GM19023 (cell line): ENCODE data around the gene WFDC9.
"Not testable (repeated sequence)": the region's sequence is repeated elsewhere in the genome, so short reads cannot be mapped to it uniquely, and the experiment has no call there.

Experiments used
- ATAC-seq: cut with Tn5 transposase; IDR thresholded peaks from one replicate; pipeline ENCODE4 v1.9.1; 2021; ENCODE audit warnings: mild to moderate bottlenecking, moderate library complexity; ENCODE audit not compliant: unreplicated experiment

WFDC9 gene

GRCh38 chr20:45593498-45593897, 37.6 kb downstream of the WFDC9 start:
- ATAC-seq: no peak

DNA sequence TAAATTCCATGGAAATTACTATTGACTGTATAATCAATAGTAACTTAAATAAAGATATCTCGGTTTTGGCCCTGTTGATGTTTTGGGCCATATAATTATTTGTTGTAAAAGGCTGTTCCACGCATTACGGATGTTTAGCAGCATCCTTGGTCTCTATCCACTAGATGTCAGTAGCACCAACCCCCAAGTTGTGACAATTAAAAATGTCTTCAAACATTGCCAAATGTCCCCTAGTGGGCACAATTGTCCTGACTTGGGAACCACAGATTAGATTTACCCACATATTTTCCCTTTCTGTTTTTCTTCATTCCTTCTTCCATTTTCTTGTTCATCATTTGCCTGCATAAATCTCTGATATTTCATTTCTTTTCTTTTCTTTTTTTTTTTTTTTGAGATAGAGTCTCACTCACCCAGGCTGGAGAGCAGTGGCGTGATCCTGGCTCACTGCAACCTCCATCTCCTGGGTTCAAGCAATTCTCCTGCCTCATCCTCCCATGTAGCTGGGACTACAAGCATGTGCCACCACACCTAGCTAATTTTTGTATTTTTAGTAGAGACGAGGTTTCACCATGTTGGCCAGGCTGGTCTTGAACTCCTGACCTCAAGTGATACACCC, 38.4 kb downstream of the WFDC9 start:
- no peak for ATAC-seq

DNA sequence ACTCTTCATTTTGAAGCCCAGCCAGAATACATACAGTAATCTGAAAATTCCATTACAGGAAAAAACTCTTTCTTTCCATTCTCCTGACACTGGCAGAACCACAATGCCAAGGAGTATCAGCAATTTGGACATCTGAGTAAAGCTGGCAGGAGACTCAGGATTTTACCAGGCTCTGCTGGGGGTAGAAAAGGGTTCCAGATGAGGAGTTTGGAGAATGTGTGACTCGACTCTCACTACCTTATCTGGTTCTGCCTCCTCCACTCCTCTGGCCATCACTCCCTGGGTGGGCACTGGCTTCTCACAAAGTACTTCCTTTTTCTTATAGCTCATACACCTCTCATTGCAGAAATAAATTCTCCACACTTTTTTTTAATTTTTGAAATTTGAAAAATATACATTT, 41.4 kb downstream of the WFDC9 start:
- no peak for ATAC-seq

DNA sequence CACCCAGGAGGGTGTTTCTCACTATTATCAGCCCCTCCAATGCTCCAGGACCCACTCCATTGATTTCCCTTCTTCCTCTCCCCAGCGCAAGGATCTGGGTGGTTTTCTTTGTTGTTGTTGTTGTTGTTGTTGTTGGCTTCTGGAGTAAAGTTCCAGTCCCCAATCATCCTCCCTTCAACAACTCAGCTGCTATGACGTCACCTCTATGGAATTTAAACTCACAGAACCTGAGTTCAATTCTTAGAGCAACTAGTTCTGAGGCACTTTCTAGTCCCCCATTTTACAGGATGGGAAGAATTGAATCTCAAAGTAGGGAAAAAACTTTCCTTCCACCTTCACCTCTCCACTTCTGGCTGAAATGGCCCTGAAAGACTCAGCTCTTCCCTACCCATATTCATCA, 42.3 kb downstream of the WFDC9 start:
- ATAC-seq: no peak

DNA sequence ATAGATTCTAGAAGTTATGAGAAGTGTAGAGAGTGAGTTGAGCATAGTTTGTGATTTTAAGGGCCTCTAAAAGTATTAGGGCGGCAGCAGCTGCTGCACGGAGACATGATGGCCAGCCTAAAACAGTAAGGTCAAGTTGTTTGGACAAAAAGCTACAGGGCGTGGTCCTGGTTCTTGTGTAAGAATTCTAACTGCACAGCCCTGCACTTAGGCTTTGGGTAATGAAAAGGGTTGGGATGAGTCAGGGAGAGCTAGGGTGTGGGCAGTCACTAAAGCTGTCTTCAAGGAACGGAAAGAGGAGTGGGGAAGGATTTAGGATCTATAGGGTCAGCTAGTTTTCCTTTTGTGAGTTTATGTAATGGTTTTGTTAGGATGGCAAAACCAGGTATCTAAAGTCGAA, 45.1 kb downstream of the WFDC9 start:
- not testable (repeated sequence) for ATAC-seq

DNA sequence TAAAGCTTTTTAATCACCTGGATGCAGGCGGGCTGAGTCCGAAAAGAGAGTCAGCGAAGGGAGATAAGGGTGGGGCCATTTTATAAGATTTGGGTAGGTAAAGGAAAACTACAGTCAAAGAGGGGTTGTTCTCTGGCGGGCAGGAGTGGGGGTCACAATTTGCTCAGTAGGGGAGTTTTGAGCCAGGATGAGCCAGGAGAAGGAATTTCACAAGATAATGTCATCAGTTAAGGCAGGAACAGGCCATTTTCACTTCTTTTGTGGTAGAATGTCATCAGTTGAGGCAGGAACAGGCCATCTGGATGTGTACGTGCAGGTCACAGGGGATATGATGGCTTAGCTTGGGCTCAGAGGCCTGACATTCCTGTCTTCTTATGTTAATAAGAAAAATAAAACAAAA, 46.8 kb downstream of the WFDC9 start:
- ATAC-seq: not testable (repeated sequence)

- no peak for ATAC-seq
Measured at GRCh38 chr20:45583502-45583901, 47.6 kb downstream of the WFDC9 start.

- ATAC-seq: no peak
Measured at GRCh38 chr20:45581702-45582101, 49.4 kb downstream of the WFDC9 start.

DNA sequence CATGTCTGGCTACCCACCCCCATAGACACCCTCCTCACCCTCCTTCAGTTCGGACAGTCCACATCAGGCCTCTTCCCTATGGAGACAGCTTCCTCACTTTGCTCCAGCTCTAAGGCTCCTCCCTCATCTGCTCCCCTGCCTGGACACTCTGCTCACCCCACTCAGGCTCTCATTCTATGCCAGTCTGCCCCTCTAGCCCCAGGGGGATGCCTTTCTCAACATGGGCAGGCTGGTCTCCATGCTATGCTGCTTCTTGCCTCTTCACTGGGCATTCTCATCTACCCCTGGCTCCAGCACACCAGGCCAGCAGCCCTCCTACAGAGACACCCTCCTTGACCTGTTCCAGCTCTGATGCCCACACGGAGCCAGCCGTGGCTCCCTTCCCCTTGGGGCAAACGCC, 51.9 kb downstream of the WFDC9 start, which contains the start of gene WFDC8:
TSS of gene WFDC8 (minus strand) at position 101 of the 400 bp plus-strand sequence. CDS start at position 64, 37 bp downstream.
- ATAC-seq: no peak

- no peak for ATAC-seq
Measured at GRCh38 chr20:45578231-45578630, 52.9 kb downstream of the WFDC9 start.

GRCh38 chr20:45576995-45577394, 54.1 kb downstream of the WFDC9 start:
- no peak for ATAC-seq

DNA sequence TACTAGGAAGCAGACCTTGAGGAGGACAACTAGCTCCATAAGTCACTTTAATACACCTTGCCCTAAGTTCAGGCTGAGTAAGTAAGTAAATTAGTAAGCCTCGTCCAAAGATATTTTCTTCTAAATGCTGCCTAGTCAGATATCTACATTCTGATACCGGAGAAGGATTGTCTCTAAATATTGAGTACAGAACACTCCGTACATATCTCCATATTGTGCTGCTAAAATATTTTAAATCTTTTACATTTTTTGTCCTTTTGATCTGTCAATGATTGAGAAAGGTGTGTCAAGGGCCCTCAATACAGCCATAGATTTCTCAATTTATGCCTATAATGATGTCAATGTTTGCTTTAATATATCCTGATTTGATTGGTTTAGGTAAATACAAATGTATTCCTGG, 55.2 kb downstream of the WFDC9 start:
- ATAC-seq: no peak

GRCh38 chr20:45569650-45570049, 61.4 kb downstream of the WFDC9 start:
- ATAC-seq: not testable (repeated sequence)

DNA sequence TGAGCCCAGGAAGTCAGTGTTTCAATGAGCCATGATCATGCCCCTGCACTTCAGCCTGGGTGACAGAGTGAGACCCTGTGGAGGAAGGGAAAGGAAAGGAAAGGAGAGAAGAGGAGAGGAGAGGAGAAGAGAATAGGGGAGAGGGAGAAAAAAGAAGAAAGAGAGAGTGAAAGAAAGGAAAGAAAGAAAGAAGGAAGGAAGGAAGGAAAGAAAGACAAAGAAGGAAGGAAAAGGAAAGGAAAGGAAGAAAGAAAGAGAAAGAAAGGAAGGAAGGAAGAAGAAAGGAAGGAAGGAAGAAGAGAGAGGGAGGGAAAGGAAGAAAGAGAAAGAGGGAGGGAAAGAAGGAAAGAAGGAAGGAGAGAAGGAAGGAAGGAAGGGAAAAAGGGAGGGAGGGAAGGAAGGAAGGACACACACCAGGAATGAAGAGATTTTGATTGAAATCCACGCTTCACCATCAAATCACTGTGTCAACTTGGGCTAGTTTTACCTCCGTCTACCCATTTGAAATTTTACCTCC, 66.3 kb downstream of the WFDC9 start:
- no peak for ATAC-seq
